ENCODE results near the gene HECTD4.
A peak's percentile ranks its signal among the peaks of the same experiment; 100 is the strongest.

The HECTD4 gene

DNA sequence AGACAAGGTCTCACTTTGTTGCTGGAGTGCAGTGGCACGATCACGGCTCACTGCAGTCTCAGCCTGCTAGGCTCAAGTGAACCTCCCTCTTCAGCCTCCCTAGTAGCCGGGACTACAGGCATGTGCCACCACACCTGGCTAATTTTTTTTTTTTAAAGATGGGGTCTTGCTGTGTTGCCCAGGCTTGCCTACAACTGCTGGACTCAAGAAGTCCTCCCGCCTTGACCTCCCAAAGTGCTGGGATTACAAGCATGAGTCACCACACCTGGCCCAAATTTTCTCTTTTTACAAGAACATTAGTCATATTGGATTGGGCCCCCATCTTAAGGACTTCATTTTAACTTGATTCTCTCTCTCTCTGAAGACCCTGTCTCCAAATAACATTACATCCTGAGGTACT, 7.0 kb upstream of the HECTD4 start:
- H3K4me1 Mint-ChIP-seq = peaks cover 14% of the 10 kb centered on the region
- DNase-seq = no peak
- peaks cover 9% of the 10 kb centered on the region for H3K27me3 Mint-ChIP-seq (ENCODE audit: low read depth, poor library complexity)

DNA sequence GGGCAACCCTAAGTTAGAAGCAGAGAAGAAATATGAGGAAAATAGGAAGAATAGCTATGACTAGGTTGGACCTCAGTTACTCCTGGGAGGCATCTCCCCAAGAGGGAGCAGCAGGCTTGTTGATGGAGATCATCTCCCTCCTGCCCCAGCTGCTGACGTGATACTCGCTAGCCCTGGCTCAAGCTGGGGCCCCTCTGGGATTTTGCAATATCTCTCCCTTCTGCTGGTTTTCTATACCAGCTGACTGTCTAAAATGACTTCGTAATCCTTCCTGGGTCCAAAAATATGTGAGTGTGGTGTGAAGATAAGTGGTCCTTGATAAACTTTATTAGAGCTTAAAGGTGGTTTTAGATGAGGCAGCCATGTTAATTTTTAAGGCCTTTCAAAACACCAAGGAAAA, 4.5 kb upstream of the HECTD4 start:
- Mint-ChIP-seq H3K4me1 (peaks cover 14% of the 10 kb centered on the region), H3K4me3 (no peak overlapping the region), H3K27me3 (ENCODE audit: low read depth, poor library complexity) (peaks cover 4% of the 10 kb centered on the region), H3K36me3 (ENCODE audit: low read depth) (no peaks in the 10 kb centered on the region), H3K27ac (no peak overlapping the region), H3K9me3 (peaks cover 5% of the 10 kb centered on the region)
- no peak for DNase-seq
- TF ChIP-seq, protein P1, sequence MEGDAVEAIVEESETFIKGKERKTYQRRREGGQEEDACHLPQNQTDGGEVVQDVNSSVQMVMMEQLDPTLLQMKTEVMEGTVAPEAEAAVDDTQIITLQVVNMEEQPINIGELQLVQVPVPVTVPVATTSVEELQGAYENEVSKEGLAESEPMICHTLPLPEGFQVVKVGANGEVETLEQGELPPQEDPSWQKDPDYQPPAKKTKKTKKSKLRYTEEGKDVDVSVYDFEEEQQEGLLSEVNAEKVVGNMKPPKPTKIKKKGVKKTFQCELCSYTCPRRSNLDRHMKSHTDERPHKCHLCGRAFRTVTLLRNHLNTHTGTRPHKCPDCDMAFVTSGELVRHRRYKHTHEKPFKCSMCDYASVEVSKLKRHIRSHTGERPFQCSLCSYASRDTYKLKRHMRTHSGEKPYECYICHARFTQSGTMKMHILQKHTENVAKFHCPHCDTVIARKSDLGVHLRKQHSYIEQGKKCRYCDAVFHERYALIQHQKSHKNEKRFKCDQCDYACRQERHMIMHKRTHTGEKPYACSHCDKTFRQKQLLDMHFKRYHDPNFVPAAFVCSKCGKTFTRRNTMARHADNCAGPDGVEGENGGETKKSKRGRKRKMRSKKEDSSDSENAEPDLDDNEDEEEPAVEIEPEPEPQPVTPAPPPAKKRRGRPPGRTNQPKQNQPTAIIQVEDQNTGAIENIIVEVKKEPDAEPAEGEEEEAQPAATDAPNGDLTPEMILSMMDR (IDR thresholded peaks at IDR 0.05) = no peak

More for the DNA sequence above, 7.0 kb upstream of the HECTD4 start:
- TF ChIP-seq, protein P1 (IDR thresholded peaks at IDR 0.05) = no peak
- H3K9me3 Mint-ChIP-seq = peaks cover 5% of the 10 kb centered on the region
- H3K27ac Mint-ChIP-seq = no peak overlapping the region
- no peaks in the 10 kb centered on the region for H3K36me3 Mint-ChIP-seq (ENCODE audit: low read depth)
- H3K4me3 Mint-ChIP-seq = no peak overlapping the region

DNA sequence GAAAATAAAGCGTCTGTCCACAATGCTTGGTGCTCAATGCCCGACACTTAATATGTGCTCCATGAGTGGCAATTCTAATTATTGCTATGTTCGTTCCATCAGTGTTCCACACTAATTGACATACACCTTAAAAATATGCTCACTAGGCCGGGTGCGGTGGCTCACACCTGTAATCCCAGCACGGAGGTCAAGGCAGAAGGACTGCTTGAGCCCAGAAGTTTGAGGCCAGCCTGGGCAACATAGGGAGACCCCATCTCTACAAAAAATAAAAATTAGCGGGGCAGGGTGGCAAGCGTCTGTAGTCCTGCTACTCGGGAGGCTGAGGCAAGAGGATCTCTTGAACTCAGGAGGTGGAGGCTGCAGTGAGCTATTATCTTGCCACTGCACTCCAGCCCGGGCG, 635 bp upstream of the HECTD4 start:
- TF ChIP-seq, protein P1 (IDR thresholded peaks at IDR 0.05) = no peak
- no peak overlapping the region for H3K27ac Mint-ChIP-seq
- peaks cover 33% of the 10 kb centered on the region for H3K4me1 Mint-ChIP-seq
- H3K27me3 Mint-ChIP-seq (ENCODE audit: low read depth, poor library complexity) = peaks cover 4% of the 10 kb centered on the region
- peaks cover 4% of the 10 kb centered on the region for H3K9me3 Mint-ChIP-seq
- no peak for DNase-seq
- peaks cover 12% of the 10 kb centered on the region for H3K36me3 Mint-ChIP-seq (ENCODE audit: low read depth)
- peak overlapping the region; percentile 79 for H3K4me3 Mint-ChIP-seq

DNA sequence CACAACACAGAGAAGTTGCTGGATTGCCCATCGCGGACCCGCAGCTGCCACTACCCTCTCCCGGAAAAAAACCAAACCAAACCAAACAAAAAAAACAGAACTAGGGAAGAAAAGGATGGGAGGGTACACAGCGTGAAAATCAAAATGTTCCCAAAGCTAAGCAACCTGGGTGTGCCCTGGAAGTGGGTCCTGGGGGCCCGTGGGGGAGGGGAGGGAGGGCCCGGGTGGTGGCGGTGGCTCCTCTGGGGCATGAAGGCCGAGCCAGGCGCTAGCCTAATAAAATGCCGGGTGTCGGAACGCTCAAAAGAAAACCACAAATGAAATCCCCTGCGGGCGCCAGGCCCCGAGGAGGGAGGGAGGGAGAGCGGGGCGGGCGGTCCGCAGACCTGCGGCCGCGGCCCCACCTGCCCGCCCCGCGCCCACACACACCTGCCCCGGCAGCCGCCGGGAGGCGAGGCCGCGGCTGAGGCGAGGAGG, 787 bp downstream of the HECTD4 start:
- peak overlapping the region; percentile 97 for H3K27ac Mint-ChIP-seq
- peak overlapping the region; percentile 97 for H3K4me3 Mint-ChIP-seq
- peaks cover 23% of the 10 kb centered on the region for H3K36me3 Mint-ChIP-seq (ENCODE audit: low read depth)
- DNase-seq = peak; percentile 50
- H3K9me3 Mint-ChIP-seq = peaks cover 10% of the 10 kb centered on the region
- no peaks in the 10 kb centered on the region for H3K27me3 Mint-ChIP-seq (ENCODE audit: low read depth, poor library complexity)
- H3K4me1 Mint-ChIP-seq = peaks cover 22% of the 10 kb centered on the region
- TF ChIP-seq, protein P1 (IDR thresholded peaks at IDR 0.05) = no peak

DNA sequence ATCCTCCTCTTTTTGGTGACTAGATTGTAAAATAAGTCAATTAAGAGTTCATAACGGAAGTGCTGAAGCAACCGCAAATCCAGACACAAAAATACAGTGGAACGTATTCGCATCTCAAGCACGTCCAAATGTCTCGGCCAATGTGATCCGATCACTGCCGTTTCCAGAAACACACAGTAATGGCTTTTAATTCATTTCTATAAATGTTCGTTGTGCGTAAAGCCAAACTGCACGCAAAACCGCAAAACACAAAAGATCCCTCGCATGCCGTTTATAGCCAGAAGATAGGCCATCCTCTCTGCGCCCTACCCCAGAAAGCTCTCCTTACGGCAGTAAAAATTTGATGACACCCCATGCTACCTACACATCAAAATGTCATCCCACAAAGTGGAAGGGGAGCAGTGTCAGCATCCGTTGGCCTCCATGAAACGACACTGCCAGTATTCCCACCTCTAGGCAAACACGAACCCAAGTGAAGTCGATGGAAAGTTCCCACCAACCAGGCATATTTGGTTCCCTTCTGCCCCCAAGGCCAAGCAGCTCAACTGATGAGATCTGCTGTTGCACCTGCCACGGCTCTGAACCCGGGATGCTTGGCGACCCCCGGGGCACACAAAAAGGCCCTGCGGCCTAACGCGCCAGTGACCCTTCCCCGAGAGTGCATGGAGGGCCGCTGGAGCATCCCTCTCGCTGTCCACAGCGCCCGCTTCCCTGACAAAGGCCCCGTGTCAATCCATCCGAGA, 1.4 kb downstream of the HECTD4 start:
- peaks cover 19% of the 10 kb centered on the region for H3K4me1 Mint-ChIP-seq
- H3K27me3 Mint-ChIP-seq (ENCODE audit: low read depth, poor library complexity) = no peaks in the 10 kb centered on the region
- TF ChIP-seq, protein P1 (IDR thresholded peaks at IDR 0.05) = no peak
- H3K4me3 Mint-ChIP-seq = peak overlapping the region; percentile 97
- peaks cover 13% of the 10 kb centered on the region for H3K9me3 Mint-ChIP-seq
- H3K36me3 Mint-ChIP-seq (ENCODE audit: low read depth) = peaks cover 26% of the 10 kb centered on the region
- peak; percentile 46 for DNase-seq
- H3K27ac Mint-ChIP-seq = peak overlapping the region; percentile 97

DNA sequence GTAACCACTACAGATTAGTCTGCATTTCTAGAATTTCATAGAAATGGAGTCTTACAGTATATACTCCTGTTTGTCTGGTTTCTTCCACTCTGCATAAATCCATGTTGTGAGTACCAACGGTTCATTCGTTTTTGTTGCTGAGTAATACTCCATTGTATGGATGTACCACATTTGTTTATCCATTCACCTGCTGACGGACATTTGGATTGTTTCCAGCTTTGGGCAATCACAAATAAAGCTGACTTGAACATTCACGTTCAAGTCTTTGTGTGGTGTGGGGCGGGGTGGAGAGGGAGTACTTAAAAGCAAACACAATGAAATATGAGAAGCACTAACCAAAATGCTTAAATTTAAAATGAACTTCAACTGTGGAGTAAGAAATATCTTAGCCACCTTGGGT, 7.1 kb downstream of the HECTD4 start:
- Mint-ChIP-seq H3K4me1 (peaks cover 12% of the 10 kb centered on the region), H3K4me3 (no peak overlapping the region), H3K27me3 (ENCODE audit: low read depth, poor library complexity) (no peaks in the 10 kb centered on the region), H3K9me3 (peaks cover 18% of the 10 kb centered on the region), H3K36me3 (ENCODE audit: low read depth) (peaks cover 44% of the 10 kb centered on the region), H3K27ac (no peak overlapping the region)
- TF ChIP-seq, protein P1 (IDR thresholded peaks at IDR 0.05) = no peak
- DNase-seq = no peak
